HepG2 (cell line): ENCODE measurements around the gene C10orf71. TPM values are rescaled to one million over a fixed set of nuclear protein-coding genes. Genes with fewer than 3 reads are reported as not detected.

Experiments
- ATAC-seq: fragments of 200-7000 bp; cut with Tn5 transposase; 3 replicates; pipeline ENCODE4 v1.9.1; 2020; ENCODE audit warnings: mild to moderate bottlenecking, moderate library complexity
- Bru-seq: library from RNA; stranded (reverse); fragments of 400-500 nt; gene quantifications from one replicate; lab custom pipeline; 2021; lab: Mats Ljungman, UMichigan
- BruChase-seq, 2 experiments: library from RNA; stranded (reverse); fragments of 400-500 nt; gene quantifications; one replicate each; lab custom pipeline; 2021; lab: Mats Ljungman, UMichigan
- BruUV-seq: library from RNA; stranded (reverse); fragments of 400-500 nt; replicated peaks from 2 replicates; lab custom pipeline; 2021; lab: Mats Ljungman, UMichigan
- CTCF ChIA-PET: fragments of 300-600 bp; formaldehyde crosslinking; extraction: SDS; loops from one replicate; lab custom pipeline; 2021; ENCODE audit warnings: low total read pairs, inconsistent platforms, low intra/inter-chr PET ratio; lab: Yijun Ruan, JAX
- POLR2A ChIA-PET: fragments of 350-600 bp; sonication (Branson Sonifier 250); formaldehyde crosslinking; loops from one replicate; lab custom pipeline; 2020; ENCODE audit warnings: antibody characterized with exemption, inconsistent platforms; lab: Yijun Ruan, JAX
- DNase-seq: peaks from one replicate; pipeline ENCODE4 v3.0.0-alpha.2; 2015; ENCODE audit warnings: low spot score
- FAIRE-seq: peaks from 3 replicates; lab custom pipeline; 2011; peaks lifted over from hg19 to GRCh38; lab: Jason Lieb, UNC
- H2AFZ ChIP-seq: one replicate; pipeline ENCODE4 v1.6.1; 2011; ENCODE audit warnings: low read length, inconsistent platforms
- H3K27ac ChIP-seq: fragments of 300-600 bp; 3 replicates; pipeline ENCODE4 v1.8.0; 2011; ENCODE audit warnings: mixed run types, mild to moderate bottlenecking, mixed read lengths, low read length, inconsistent platforms; ENCODE audit not compliant: insufficient read depth; ENCODE audit errors: extremely low read length
- H3K27me3 ChIP-seq, 2 experiments: fragments of 200-600 bp in 1 of 2; 2 replicates in 1 of 2; 3 replicates in 1 of 2; pipeline versions ENCODE4 v1.6.0 to v1.8.0; 2011; ENCODE audit warnings: low read length in 2 of 2, mild to moderate bottlenecking in 2 of 2, moderate library complexity in 2 of 2, inconsistent platforms in 1 of 2; ENCODE audit not compliant: insufficient read depth in 2 of 2, control insufficient read depth in 1 of 2
- H3K36me3 ChIP-seq, 2 experiments: fragments of 200-600 bp in 1 of 2; replicated peaks in 1 of 2; 2 replicates in 1 of 2; 3 replicates in 1 of 2; pipeline versions ENCODE4 v1.5.1 to v1.8.0; 2011; ENCODE audit warnings: low read length in 2 of 2, inconsistent platforms in 1 of 2; ENCODE audit not compliant: insufficient read depth in 2 of 2, control insufficient read depth in 1 of 2
- H3K4me1 ChIP-seq: 2 replicates; pipeline ENCODE4 v1.5.1; 2012; ENCODE audit warnings: low read length, inconsistent platforms; ENCODE audit not compliant: insufficient read depth
- H3K4me2 ChIP-seq: 2 replicates; pipeline ENCODE4 v1.6.0; 2011; ENCODE audit warnings: low read depth, low read length, inconsistent platforms
- H3K4me3 ChIP-seq, 3 experiments: fragments of 200-600 bp in 1 of 3; sonication (generic), shearing (Covaris generic) in 1 of 3; replicated peaks in 1 of 3; 2 replicates each; pipeline ENCODE4 v1.5.1; 2011 to 2016; ENCODE audit warnings: low read length in 3 of 3, inconsistent platforms in 2 of 3, low read depth in 2 of 3, mild to moderate bottlenecking in 2 of 3, control low read depth in 1 of 3, mixed read lengths in 1 of 3; ENCODE audit not compliant: insufficient read depth in 1 of 3
- H3K79me2 ChIP-seq: one replicate; pipeline ENCODE4 v1.6.1; 2011; ENCODE audit warnings: low read length, inconsistent platforms; ENCODE audit not compliant: insufficient read depth
- H3K9ac ChIP-seq: 2 replicates; pipeline ENCODE4 v1.6.0; 2011; ENCODE audit warnings: mild to moderate bottlenecking, low read depth, low read length, inconsistent platforms; ENCODE audit not compliant: insufficient read depth
- H3K9me3 ChIP-seq: 2 replicates; pipeline ENCODE4 v1.5.1; 2012; ENCODE audit warnings: mild to moderate bottlenecking, low read length
- H4K20me1 ChIP-seq: 2 replicates; pipeline ENCODE4 v1.6.0; 2011; ENCODE audit warnings: inconsistent platforms, mild to moderate bottlenecking, low read length, moderate library complexity; ENCODE audit not compliant: insufficient read depth
- HOXA9 ChIP-seq: sonication (generic); formaldehyde crosslinking; IDR thresholded peaks from 2 replicates; pipeline ENCODE4 v1.8.1; 2022; ENCODE audit warnings: missing genetic modification reagents, mild to moderate bottlenecking, moderate library complexity, borderline replicate concordance
- TERF1 ChIP-seq: sonication (generic); formaldehyde crosslinking; IDR thresholded peaks from 2 replicates; pipeline ENCODE4 v1.8.0; 2022; ENCODE audit warnings: mild to moderate bottlenecking, missing genetic modification reagents, moderate library complexity
- ZBTB1 ChIP-seq: sonication (generic); formaldehyde crosslinking; IDR thresholded peaks from 2 replicates; pipeline ENCODE4 v1.4.0; 2020; ENCODE audit warnings: missing genetic modification reagents, borderline replicate concordance
- ZBTB21 ChIP-seq: sonication (generic); formaldehyde crosslinking; IDR thresholded peaks from 2 replicates; pipeline ENCODE4 v1.4.0; 2020; ENCODE audit warnings: missing genetic modification reagents
- ZBTB25 ChIP-seq: IDR thresholded peaks from 2 replicates; pipeline ENCODE4 v1.6.1; 2018; ENCODE audit warnings: missing genetic modification reagents
- ZNF619 ChIP-seq: sonication (generic); formaldehyde crosslinking; IDR thresholded peaks from 2 replicates; pipeline ENCODE4 v1.4.0; 2020; ENCODE audit warnings: mild to moderate bottlenecking, missing genetic modification reagents
- ZNF766 ChIP-seq: sonication (generic); formaldehyde crosslinking; IDR thresholded peaks from 2 replicates; pipeline ENCODE4 v1.5.0; 2020; ENCODE audit warnings: missing genetic modification reagents, borderline replicate concordance
- WGBS: methylation state at CpG from one replicate; pipeline ENCODE4 v1.1.6; 2017; ENCODE audit warnings: low lambda C conversion rate; 5-methylcytosine and 5-hydroxymethylcytosine counted together
- in situ Hi-C: cut with HindIII; loops from 2 replicates; pipeline ENCODE4 v1.10.0; 2017; ENCODE audit warnings: low pct_unique_long_range_greater_than_20kb; ENCODE audit not compliant: extremely low pct_ligation_motif_present
- intact Hi-C: fragments of 100-400 bp; cut with micrococcal nuclease; formaldehyde crosslinking; loops from one replicate; pipeline ENCODE4 v1.10.0; 2022; ENCODE audit not compliant: unreplicated experiment
- long read RNA-seq, 2 experiments: library from RNA in 1 of 2; library from polyadenylated mRNA in 1 of 2; stranded (forward) in 1 of 2; unstranded in 1 of 2; transcript quantifications; one replicate each; pipeline ENCODE4 v2.0.0, GENCODE V29; 2019 to 2022
- polyA minus RNA-seq, 3 experiments: library from RNA; depleted of rRNA, polyadenylated mRNA; stranded (reverse); fragments of >200 nt; gene quantifications; 2 replicates each; pipeline ENCODE4 v1.2.3, GENCODE V29; 2011; ENCODE audit warnings: low replicate concordance in 1 of 3
- polyA plus RNA-seq, 8 experiments: library from polyadenylated mRNA; depleted of rRNA in 3 of 8; stranded (reverse) in 7 of 8; unstranded in 1 of 8; fragments of >200 nt; fragmentation: Illumina TruSeq in 4 of 8; extraction: Trizol in 4 of 8; gene quantifications; 2 replicates each; pipeline versions ENCODE4 v1.2.1 to v1.2.3, GENCODE V29; 2011 to 2016; ENCODE audit warnings: low read depth in 4 of 8, missing spikeins in 1 of 8, mixed read lengths in 1 of 8; ENCODE audit not compliant: insufficient read depth in 1 of 8
- total RNA-seq, 5 experiments: library from RNA; depleted of rRNA; stranded (reverse); fragments of >200 nt; fragmentation: Illumina TruSeq; extraction: Trizol; gene quantifications; 2 replicates each; pipeline ENCODE4 v1.2.3, GENCODE V29; 2016; ENCODE audit warnings: low read depth in 1 of 5

C10orf71 gene
- total RNA-seq (2016; rRNA removed; fragmentation: Illumina TruSeq; extraction: Trizol) (not detected in 2 replicates), polyA plus RNA-seq (2011; rRNA removed) (not detected in 2 replicates), polyA minus RNA-seq (2011; rRNA and poly(A)+ RNA removed; ENCODE audit: low replicate concordance) (not detected in 2 replicates), Bru-seq, nascent RNA (not detected), BruChase-seq, experiment 1, labeled RNA remaining after a 6-hour chase (not detected), BruChase-seq, experiment 2, labeled RNA remaining after a 2-hour chase (not detected)
- total RNA-seq (2016; cell fraction: cytosol; rRNA removed; fragmentation: Illumina TruSeq; extraction: Trizol; ENCODE audit: low read depth): not detected in 2 replicates
- total RNA-seq (2016; cell fraction: insoluble cytoplasmic fraction; rRNA removed; fragmentation: Illumina TruSeq; extraction: Trizol): not detected in 2 replicates
- total RNA-seq (2016; cell fraction: membrane; rRNA removed; fragmentation: Illumina TruSeq; extraction: Trizol): not detected in 2 replicates
- total RNA-seq (2016; cell fraction: nucleus; rRNA removed; fragmentation: Illumina TruSeq; extraction: Trizol): not detected in 2 replicates
- not detected in 2 replicates for polyA plus RNA-seq (2011; cell fraction: cytosol; rRNA removed)
- polyA plus RNA-seq (2011; cell fraction: nucleus; rRNA removed): not detected in 2 replicates
- not detected in 2 replicates for polyA plus RNA-seq (2012)
- polyA plus RNA-seq (2016; cell fraction: cytosol; fragmentation: Illumina TruSeq; extraction: Trizol; ENCODE audit: low read depth): not detected in 2 replicates
- polyA plus RNA-seq (2016; cell fraction: insoluble cytoplasmic fraction; fragmentation: Illumina TruSeq; extraction: Trizol; ENCODE audit: low read depth): not detected in 2 replicates
- not detected in 2 replicates for polyA plus RNA-seq (2016; cell fraction: membrane; fragmentation: Illumina TruSeq; extraction: Trizol; ENCODE audit: low read depth)
- polyA plus RNA-seq (2016; cell fraction: nucleus; fragmentation: Illumina TruSeq; extraction: Trizol; ENCODE audit: insufficient read depth, low read depth): not detected in 2 replicates
- polyA minus RNA-seq (2011; cell fraction: cytosol; rRNA and poly(A)+ RNA removed): not detected in 2 replicates
- not detected in 2 replicates for polyA minus RNA-seq (2011; cell fraction: nucleus; rRNA and poly(A)+ RNA removed)
- long read RNA-seq, experiment 1: 0 reads
- long read RNA-seq, experiment 2: 0 reads

- no peak within 1 kb of the TSS for H3K27ac ChIP-seq
- intact Hi-C loops (no loop called here), in situ Hi-C loops (no loop called here)
- WGBS: 54% methylated on average over 22 of the region's 27 CpGs
- no peaks in the 10 kb centered on the region for H4K20me1 ChIP-seq
- no peak for ATAC-seq
- FAIRE-seq: no peak
- H3K36me3 ChIP-seq: no peaks in the 10 kb centered on the region
- POLR2A ChIA-PET: no interaction called here
- H3K79me2 ChIP-seq: no peaks in the 10 kb centered on the region
- H3K9me3 ChIP-seq: no peaks in the 10 kb centered on the region
- no TSS peak for BruUV-seq
- H3K27me3 ChIP-seq: peaks cover 2 to 32% of the 10 kb centered on the region in 2 experiments; a peak in 2 of 5 replicates
- no peaks in the 10 kb centered on the region for H3K4me1 ChIP-seq
- TF ChIP-seq ZBTB1 (CRISPR knock-in tag): no peak
- no peak for TF ChIP-seq ZBTB21 (CRISPR knock-in tag)
- no peak for TF ChIP-seq ZNF766 (CRISPR knock-in tag)
- TF ChIP-seq ZNF619 (CRISPR knock-in tag): no peak
- TF ChIP-seq TERF1 (CRISPR knock-in tag): no peak
- no peak for TF ChIP-seq HOXA9 (CRISPR knock-in tag)
- TF ChIP-seq ZBTB25 (CRISPR knock-in tag): no peak
- no peak within 1 kb of the TSS for H3K4me2 ChIP-seq
- DNase-seq: no peak
- H3K4me3 ChIP-seq: no peak within 1 kb of the TSS
- no peak within 1 kb of the TSS for H2AFZ ChIP-seq
- CTCF ChIA-PET: no interaction called here
- H3K9ac ChIP-seq: no peak within 1 kb of the TSS
Observed at GRCh38 chr10:49298983-49299815, at the start of gene C10orf71. Gene C10orf71, plus strand, starts transcription at chr10:49299170. Its CDS starts 23,376 bp downstream, at chr10:49322546.
